Stimulated activated CD4-positive, alpha-beta T cell treated with anti-CD3 and anti-CD28 coated beads, Interleukin-2, amount 100 ng/mL, for 4 hours (primary cell): ENCODE results near the gene B9D1.

Experiments used
- DNase-seq: peaks from one replicate; pipeline ENCODE4 v3.0.0-alpha.2; 2020; ENCODE audit warnings: low read depth

The B9D1 gene

GRCh38 chr17:19388791-19389785 is 26.6 kb upstream of the B9D1 start:
- DNase-seq: no peak

- DNase-seq: no peak
Observed at GRCh38 chr17:19387921-19388521, 25.5 kb upstream of the B9D1 start.

GRCh38 chr17:19386974-19387920 is 24.7 kb upstream of the B9D1 start, which contains the start of gene MFAP4:
Gene MFAP4 (minus strand): TSS chr17:19387190. CDS start chr17:19387155, 35 bp downstream.
- DNase-seq: no peak

- DNase-seq: no peak
Observed at GRCh38 chr17:19386051-19386929, 23.8 kb upstream of the B9D1 start.

- DNase-seq: no peak
Observed at GRCh38 chr17:19385521-19385983, 23.0 kb upstream of the B9D1 start.

GRCh38 chr17:19384723-19385391 is 22.3 kb upstream of the B9D1 start:
- no peak for DNase-seq

GRCh38 chr17:19383681-19384470 is 21.4 kb upstream of the B9D1 start:
- DNase-seq: no peak

- DNase-seq: no peak
Observed at GRCh38 chr17:19382531-19383444, 20.3 kb upstream of the B9D1 start.

GRCh38 chr17:19381741-19382444 is 19.4 kb upstream of the B9D1 start:
- no peak for DNase-seq

- DNase-seq: no peak
Observed at GRCh38 chr17:19381361-19381740, 18.8 kb upstream of the B9D1 start.

- DNase-seq: no peak
Observed at GRCh38 chr17:19380481-19381301, 18.2 kb upstream of the B9D1 start.

GRCh38 chr17:19379361-19380065 is 17.0 kb upstream of the B9D1 start:
- no peak for DNase-seq

- DNase-seq: no peak
Observed at GRCh38 chr17:19378416-19379360, 16.2 kb upstream of the B9D1 start, which contains the start of gene MAPK7. Gene MAPK7 (plus strand): TSS chr17:19378498. CDS start chr17:19378901, 403 bp downstream.

- DNase-seq: peak; percentile 81
Observed at GRCh38 chr17:19377602-19378415, 15.3 kb upstream of the B9D1 start.
